OCI-LY3 (cell line): Measurements from ENCODE around the gene TET2.

ENCODE experiments used
- EZH2phosphoT487 ChIP-seq: fragments of 200-600 bp; shearing (Covaris generic); IDR thresholded peaks from 2 replicates; pipeline ENCODE4 v1.6.1; 2018; ENCODE audit warnings: antibody characterized with exemption, mixed run types, low read depth
- TF ChIP-seq, protein P1 (sequence below): fragments of 200-600, 300-600 bp; sonication (generic); IDR thresholded peaks from 2 replicates; pipeline ENCODE4 v1.5.1; 2014; ENCODE audit warnings: antibody characterized with exemption, low read length, low read depth

DNA sequence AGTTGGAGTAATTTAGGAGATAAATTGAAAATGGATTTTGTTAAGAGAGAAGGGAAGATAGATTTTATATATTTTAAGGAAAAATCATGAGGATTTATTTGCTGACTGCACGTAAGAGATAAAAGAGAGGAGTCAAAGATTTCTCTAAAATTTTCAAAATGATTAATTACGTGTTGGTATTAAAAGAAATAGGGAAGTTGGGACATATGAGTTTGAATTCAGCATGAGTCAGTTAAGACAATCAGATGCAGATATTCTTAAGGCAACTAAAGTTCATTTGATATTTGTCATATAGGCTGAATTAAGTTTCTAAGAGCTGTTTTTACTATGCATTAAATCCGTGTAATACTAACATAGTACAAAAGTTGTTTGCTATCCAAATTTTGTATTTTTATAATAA, 46.9 kb downstream of the TET2 start:
- TF ChIP-seq, protein P1, sequence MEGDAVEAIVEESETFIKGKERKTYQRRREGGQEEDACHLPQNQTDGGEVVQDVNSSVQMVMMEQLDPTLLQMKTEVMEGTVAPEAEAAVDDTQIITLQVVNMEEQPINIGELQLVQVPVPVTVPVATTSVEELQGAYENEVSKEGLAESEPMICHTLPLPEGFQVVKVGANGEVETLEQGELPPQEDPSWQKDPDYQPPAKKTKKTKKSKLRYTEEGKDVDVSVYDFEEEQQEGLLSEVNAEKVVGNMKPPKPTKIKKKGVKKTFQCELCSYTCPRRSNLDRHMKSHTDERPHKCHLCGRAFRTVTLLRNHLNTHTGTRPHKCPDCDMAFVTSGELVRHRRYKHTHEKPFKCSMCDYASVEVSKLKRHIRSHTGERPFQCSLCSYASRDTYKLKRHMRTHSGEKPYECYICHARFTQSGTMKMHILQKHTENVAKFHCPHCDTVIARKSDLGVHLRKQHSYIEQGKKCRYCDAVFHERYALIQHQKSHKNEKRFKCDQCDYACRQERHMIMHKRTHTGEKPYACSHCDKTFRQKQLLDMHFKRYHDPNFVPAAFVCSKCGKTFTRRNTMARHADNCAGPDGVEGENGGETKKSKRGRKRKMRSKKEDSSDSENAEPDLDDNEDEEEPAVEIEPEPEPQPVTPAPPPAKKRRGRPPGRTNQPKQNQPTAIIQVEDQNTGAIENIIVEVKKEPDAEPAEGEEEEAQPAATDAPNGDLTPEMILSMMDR: no peak
- no peak for TF ChIP-seq EZH2phosphoT487
